GM23338 (cell line): ENCODE data around the gene CLTA. TPM values are rescaled to one million over a fixed set of nuclear protein-coding genes. Genes with fewer than 3 reads are reported as not detected.

Experiments used
- ATAC-seq: fragments of 200-7000 bp; cut with Tn5 transposase; 3 replicates; pipeline ENCODE4 v1.9.1; 2020
- DNase-seq: peaks from one replicate; pipeline ENCODE4 v3.0.0-alpha.2; 2015; ENCODE audit warnings: low spot score
- H2AFZ ChIP-seq: fragments of 200-600 bp; sonication (generic); 2 replicates; pipeline ENCODE4 v1.8.0; 2016; ENCODE audit warnings: antibody characterized with exemption, mild to moderate bottlenecking, moderate library complexity
- H3F3A ChIP-seq: fragments of 200-600 bp; sonication (generic); replicated peaks from 2 replicates; pipeline ENCODE4 v1.8.0; 2017; ENCODE audit warnings: antibody characterized with exemption, mixed run types, low read depth
- H3K27ac ChIP-seq: fragments of 200-600 bp; sonication (generic); 2 replicates; pipeline ENCODE4 v1.6.1; 2016; ENCODE audit warnings: low read depth
- H3K27me3 ChIP-seq: fragments of 200-600 bp; sonication (generic); 2 replicates; pipeline ENCODE4 v1.8.0; 2016; ENCODE audit warnings: mild to moderate bottlenecking, mixed run types, moderate library complexity; ENCODE audit not compliant: insufficient read depth
- H3K36me3 ChIP-seq: fragments of 200-600 bp; sonication (generic); 2 replicates; pipeline ENCODE4 v1.8.0; 2016; ENCODE audit warnings: mild to moderate bottlenecking; ENCODE audit not compliant: insufficient read depth
- H3K4me1 ChIP-seq: fragments of 200-600 bp; sonication (generic); 2 replicates; pipeline ENCODE4 v1.8.0; 2016; ENCODE audit warnings: mild to moderate bottlenecking, moderate library complexity; ENCODE audit not compliant: insufficient read depth
- H3K4me2 ChIP-seq: fragments of 200-600 bp; sonication (generic); 2 replicates; pipeline ENCODE4 v1.7.1; 2017; ENCODE audit warnings: mixed run types
- H3K4me3 ChIP-seq: fragments of 200-600 bp; sonication (generic); 2 replicates; pipeline ENCODE4 v1.6.1; 2016; ENCODE audit warnings: mixed run types
- H3K79me2 ChIP-seq: fragments of 200-600 bp; sonication (generic); replicated peaks from 2 replicates; pipeline ENCODE4 v1.8.0; 2017; ENCODE audit warnings: mild to moderate bottlenecking; ENCODE audit not compliant: insufficient read depth
- H3K9me2 ChIP-seq: fragments of 200-600 bp; sonication (generic); 2 replicates; pipeline ENCODE4 v1.8.0; 2017; ENCODE audit not compliant: insufficient read depth
- H4K20me1 ChIP-seq: fragments of 200-600 bp; sonication (generic); replicated peaks from 2 replicates; pipeline ENCODE4 v1.8.0; 2017; ENCODE audit warnings: mild to moderate bottlenecking; ENCODE audit not compliant: insufficient read depth
- H3K27ac Mint-ChIP-seq: 2 replicates; pipeline ENCODE4 v1.8.0; 2020; ENCODE audit warnings: inconsistent platforms, mild to moderate bottlenecking, moderate library complexity, mixed read lengths
- H3K27me3 Mint-ChIP-seq: 3 replicates; pipeline ENCODE4 v1.8.0; 2022; ENCODE audit warnings: low read depth, mild to moderate bottlenecking, moderate library complexity, mixed read lengths, inconsistent platforms; ENCODE audit not compliant: insufficient read depth, poor library complexity
- H3K36me3 Mint-ChIP-seq: 3 replicates; pipeline ENCODE4 v1.8.0; 2021; ENCODE audit warnings: low read depth, mild to moderate bottlenecking, inconsistent platforms, moderate library complexity, mixed read lengths
- H3K4me1 Mint-ChIP-seq: 3 replicates; pipeline ENCODE4 v1.8.0; 2020; ENCODE audit warnings: mild to moderate bottlenecking, inconsistent platforms, mixed read lengths
- H3K4me3 Mint-ChIP-seq: 3 replicates; pipeline ENCODE4 v1.8.0; 2021; ENCODE audit warnings: moderate library complexity, mild to moderate bottlenecking, inconsistent platforms, mixed read lengths
- H3K9me3 Mint-ChIP-seq: 3 replicates; pipeline ENCODE4 v1.8.0; 2020; ENCODE audit warnings: moderate library complexity, mild to moderate bottlenecking, inconsistent platforms, mixed read lengths
- CREB1 ChIP-seq: fragments of 250-450 bp; sonication (Bioruptor Pico); IDR thresholded peaks from 2 replicates; pipeline ENCODE4 v1.5.0; 2020; ENCODE audit warnings: low read depth, mild to moderate bottlenecking, moderate library complexity
- CTCF ChIP-seq, 2 experiments: fragments of 200-600 bp in 1 of 2; sonication (generic) in 1 of 2; conservative IDR thresholded peaks; 2 replicates each; pipeline versions ENCODE4 v1.5.1 to v1.6.1; 2016 to 2017; ENCODE audit warnings: antibody characterized with exemption in 2 of 2, low read depth in 2 of 2, mild to moderate bottlenecking in 2 of 2, moderate library complexity in 1 of 2
- EZH2 ChIP-seq: fragments of 200-600 bp; sonication (generic); IDR thresholded peaks from one replicate; pipeline ENCODE4 v1.8.0; 2017; ENCODE audit warnings: antibody characterized with exemption, mild to moderate bottlenecking, low read depth; ENCODE audit not compliant: unreplicated experiment
- EZH2phosphoT487 ChIP-seq: fragments of 200-600 bp; sonication (generic); IDR thresholded peaks from one replicate; pipeline ENCODE4 v1.8.1; 2018; ENCODE audit warnings: antibody characterized with exemption; ENCODE audit not compliant: unreplicated experiment
- JUNB ChIP-seq: IDR thresholded peaks from one replicate; pipeline ENCODE4 v1.6.1; 2016; ENCODE audit warnings: antibody characterized with exemption; ENCODE audit not compliant: unreplicated experiment
- NANOG ChIP-seq: IDR thresholded peaks from 2 replicates; pipeline ENCODE4 v1.6.1; 2016; ENCODE audit warnings: antibody characterized with exemption, borderline replicate concordance
- POLR2AphosphoS5 ChIP-seq: IDR thresholded peaks from 2 replicates; pipeline ENCODE4 v1.6.1; 2016; ENCODE audit warnings: antibody characterized with exemption, low read depth
- REST ChIP-seq: IDR thresholded peaks from one replicate; pipeline ENCODE4 v1.6.1; 2018; ENCODE audit warnings: antibody characterized with exemption; ENCODE audit not compliant: unreplicated experiment
- STAT1 ChIP-seq: IDR thresholded peaks from one replicate; pipeline ENCODE4 v1.6.1; 2016; ENCODE audit warnings: antibody characterized with exemption; ENCODE audit not compliant: unreplicated experiment
- ZNF114 ChIP-seq: fragments of 250-450 bp; sonication (Bioruptor Pico); IDR thresholded peaks from 2 replicates; pipeline ENCODE4 v1.5.0; 2020; ENCODE audit warnings: mild to moderate bottlenecking, moderate library complexity
- ZNF331 ChIP-seq: fragments of 250-450 bp; sonication (Bioruptor Pico); IDR thresholded peaks from 2 replicates; pipeline ENCODE4 v1.5.0; 2020; ENCODE audit warnings: low read depth, mild to moderate bottlenecking, moderate library complexity
- ZNF462 ChIP-seq: fragments of 250-450 bp; sonication (Bioruptor Pico); IDR thresholded peaks from 2 replicates; pipeline ENCODE4 v1.5.0; 2020; ENCODE audit warnings: mild to moderate bottlenecking, moderate library complexity
- polyA plus RNA-seq: library from polyadenylated mRNA; unstranded; fragments of >200 nt; fragmentation: Nextera tagmentation; extraction: Ambion mirVana; gene quantifications from 2 replicates; pipeline ENCODE4 v1.2.1, GENCODE V29; 2016
- total RNA-seq: library from RNA; depleted of rRNA; stranded (reverse); fragments of >200 nt; shearing (Covaris generic); gene quantifications from 2 replicates; pipeline ENCODE4 v1.2.3, GENCODE V29; 2014
- TF ChIP-seq, protein P1 (sequence below): IDR thresholded peaks from 2 replicates; pipeline ENCODE4 v1.6.1; 2016; ENCODE audit warnings: antibody characterized with exemption

CLTA gene
- total and polyA plus RNA-seq, 2 experiments from 2014 or later: 223 to 259 TPM

DNA sequence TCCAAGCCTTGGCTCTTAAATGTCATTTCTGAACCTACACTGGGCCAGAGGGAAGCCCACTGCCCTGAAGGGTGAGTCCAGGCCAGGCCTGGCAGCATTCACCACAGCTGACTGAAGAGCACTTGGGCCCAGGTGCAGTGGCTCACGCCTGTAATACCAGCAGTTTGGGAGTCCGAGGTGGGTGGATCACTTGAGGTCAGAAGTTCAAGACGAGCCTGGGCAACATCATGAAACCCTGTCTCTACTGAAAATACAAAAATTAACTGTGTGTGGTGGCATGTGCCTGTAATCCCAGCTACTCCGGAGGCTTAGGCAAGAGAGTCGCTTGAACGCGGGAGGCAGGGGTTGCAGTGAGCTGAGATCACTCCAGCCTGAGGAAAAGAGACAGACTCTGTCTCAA lies 16.4 kb upstream of the CLTA start:
- H2AFZ ChIP-seq: no peak overlapping the region
- H3K4me1 ChIP-seq: no peaks in the 10 kb centered on the region
- Mint-ChIP-seq H3K9me3 (peaks cover 7% of the 10 kb centered on the region; the same call in 2 of the 3 replicates), H3K27me3 (peaks cover 4% of the 10 kb centered on the region), H3K36me3 (no peaks in the 10 kb centered on the region), H3K4me1 (peaks cover 4% of the 10 kb centered on the region; the same call in 2 of the 3 replicates), H3K4me3 (no peak overlapping the region), H3K27ac (no peak overlapping the region)
- TF ChIP-seq NANOG (no peak), ZNF114 (CRISPR knock-in tag) (no peak), REST (no peak), JUNB (no peak), STAT1 (no peak), EZH2 (no peak), CREB1 (CRISPR knock-in tag) (no peak), EZH2phosphoT487 (no peak), POLR2AphosphoS5 (no peak), ZNF462 (CRISPR knock-in tag) (no peak), ZNF331 (no peak), CTCF (conservative IDR thresholded peaks at IDR 0.05; ENCODE audit: low read depth in 2 of 2) (no peak)
- TF ChIP-seq, protein P1, sequence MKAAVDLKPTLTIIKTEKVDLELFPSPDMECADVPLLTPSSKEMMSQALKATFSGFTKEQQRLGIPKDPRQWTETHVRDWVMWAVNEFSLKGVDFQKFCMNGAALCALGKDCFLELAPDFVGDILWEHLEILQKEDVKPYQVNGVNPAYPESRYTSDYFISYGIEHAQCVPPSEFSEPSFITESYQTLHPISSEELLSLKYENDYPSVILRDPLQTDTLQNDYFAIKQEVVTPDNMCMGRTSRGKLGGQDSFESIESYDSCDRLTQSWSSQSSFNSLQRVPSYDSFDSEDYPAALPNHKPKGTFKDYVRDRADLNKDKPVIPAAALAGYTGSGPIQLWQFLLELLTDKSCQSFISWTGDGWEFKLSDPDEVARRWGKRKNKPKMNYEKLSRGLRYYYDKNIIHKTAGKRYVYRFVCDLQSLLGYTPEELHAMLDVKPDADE: no peak
- ATAC-seq: no peak; the same call in 2 of the 3 replicates
- H3K79me2 ChIP-seq: no peaks in the 10 kb centered on the region
- DNase-seq: no peak
- no peaks in the 10 kb centered on the region for H4K20me1 ChIP-seq
- H3K27me3 ChIP-seq: no peaks in the 10 kb centered on the region
- H3K27ac ChIP-seq: no peak overlapping the region
- H3K4me2 ChIP-seq: no peak overlapping the region
- H3K4me3 ChIP-seq: no peak overlapping the region
- H3K36me3 ChIP-seq: no peaks in the 10 kb centered on the region
- H3K9me2 ChIP-seq: 0 out of 2 replicates have a peak, but pooled peaks cover 2% of the 10 kb centered on the region
- H3F3A ChIP-seq: no peaks in the 10 kb centered on the region
